Caco-2 (cell line): ENCODE data around the gene MRO. TPM values are rescaled to one million over a fixed set of nuclear protein-coding genes. Genes with fewer than 3 reads are reported as not detected.

ENCODE experiments used
- BruUV-seq: library from RNA; stranded (reverse); fragments of 400-500 nt; replicated peaks from 2 replicates; lab custom pipeline; 2021; lab: Mats Ljungman, UMichigan
- CTCF ChIA-PET: fragments of 300-600 bp; sonication (Branson Sonifier 250); formaldehyde crosslinking; loops from one replicate; lab custom pipeline; 2022; ENCODE audit warnings: antibody characterized with exemption; lab: Charles Lee
- POLR2A ChIA-PET: fragments of 300-600 bp; sonication (Branson Sonifier 250); formaldehyde crosslinking; loops from one replicate; lab custom pipeline; 2022; ENCODE audit warnings: antibody characterized with exemption; lab: Charles Lee
- DNase-seq, 2 experiments: peaks; one replicate each; pipeline versions ENCODE4 v3.0.0 to v3.0.0-alpha.2; 2020 to 2022
- H3K27me3 ChIP-seq: replicated peaks from 2 replicates; pipeline ENCODE4 v1.6.0; 2011; ENCODE audit warnings: low read length; ENCODE audit not compliant: control insufficient read depth, insufficient read depth
- H3K36me3 ChIP-seq: 2 replicates; pipeline ENCODE4 v1.5.1; 2011; ENCODE audit warnings: low read length; ENCODE audit not compliant: control insufficient read depth, insufficient read depth
- H3K4me1 ChIP-seq: fragments of 250-450 bp; sonication (Bioruptor Pico); 2 replicates; pipeline ENCODE4 v1.5.1; 2020; ENCODE audit warnings: mild to moderate bottlenecking
- H3K4me3 ChIP-seq: 2 replicates; pipeline ENCODE4 v1.5.1; 2011; ENCODE audit warnings: low read depth, mild to moderate bottlenecking, control low read depth, low read length
- H3K9me3 ChIP-seq: fragments of 250-450 bp; sonication (Bioruptor Pico); 2 replicates; pipeline ENCODE4 v1.5.1; 2020; ENCODE audit warnings: mild to moderate bottlenecking, moderate library complexity
- H3K27ac Mint-ChIP-seq: one replicate; pipeline ENCODE4 v1.8.0; 2022; ENCODE audit warnings: mixed read lengths; ENCODE audit not compliant: unreplicated experiment
- H3K27me3 Mint-ChIP-seq: one replicate; pipeline ENCODE4 v1.8.0; 2022; ENCODE audit warnings: mixed read lengths; ENCODE audit not compliant: insufficient read depth, unreplicated experiment
- H3K36me3 Mint-ChIP-seq: one replicate; pipeline ENCODE4 v1.8.0; 2022; ENCODE audit warnings: mild to moderate bottlenecking, mixed read lengths; ENCODE audit not compliant: insufficient read depth, unreplicated experiment
- H3K4me1 Mint-ChIP-seq: one replicate; pipeline ENCODE4 v1.8.0; 2022; ENCODE audit warnings: low read depth, mixed read lengths; ENCODE audit not compliant: unreplicated experiment
- H3K4me3 Mint-ChIP-seq: one replicate; pipeline ENCODE4 v1.8.0; 2022; ENCODE audit warnings: mild to moderate bottlenecking, moderate library complexity, mixed read lengths; ENCODE audit not compliant: unreplicated experiment
- H3K9me3 Mint-ChIP-seq: one replicate; pipeline ENCODE4 v1.8.0; 2022; ENCODE audit warnings: mixed read lengths; ENCODE audit not compliant: unreplicated experiment
- CTCF ChIP-seq, 2 experiments: fragments of 200-600 bp in 1 of 2; IDR thresholded peaks; 1 replicate in 1 of 2; 2 replicates in 1 of 2; pipeline versions ENCODE4 v1.5.1 to v1.8.0; 2011 to 2022; ENCODE audit warnings: antibody characterized with exemption in 1 of 2, control low read depth in 1 of 2, inconsistent platforms in 1 of 2, low read depth in 1 of 2, low read length in 1 of 2, mild to moderate bottlenecking in 1 of 2, moderate library complexity in 1 of 2; ENCODE audit not compliant: insufficient read depth in 1 of 2, severe bottlenecking in 1 of 2, unreplicated experiment in 1 of 2
- intact Hi-C: fragments of 100-400 bp; cut with micrococcal nuclease; formaldehyde crosslinking; loops from one replicate; pipeline ENCODE4 v1.10.0; 2022; ENCODE audit not compliant: unreplicated experiment
- total RNA-seq: library from RNA; stranded (reverse); gene quantifications from 2 replicates; pipeline ENCODE4 v1.2.3, GENCODE V29; 2022

The MRO gene
- total RNA-seq, 1 experiment from 2014 or later = not detected

DNA sequence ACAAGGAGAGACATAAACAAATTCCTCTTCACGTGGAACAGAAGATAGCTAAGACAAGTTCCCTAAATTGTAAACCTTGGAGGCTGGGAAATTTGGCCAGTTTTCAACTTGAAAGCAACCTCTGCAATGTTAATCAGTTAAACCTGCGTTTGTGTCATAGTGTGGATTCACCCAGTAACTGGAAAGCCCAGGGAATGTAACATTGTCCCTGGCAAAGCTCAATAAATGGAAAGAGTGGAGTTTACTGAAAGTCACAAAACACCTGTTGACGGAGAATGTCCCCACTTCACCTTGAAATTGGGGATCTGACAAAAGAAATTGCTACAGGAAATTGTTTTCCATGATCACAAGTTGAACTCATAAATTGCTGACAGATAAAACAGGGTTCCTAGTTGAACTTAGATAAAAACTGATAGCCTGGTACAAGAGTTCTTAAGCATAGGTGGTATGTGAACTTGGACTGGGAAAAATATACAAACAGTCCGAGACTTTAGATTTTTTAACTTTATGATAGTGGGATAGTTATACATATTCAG, 44.1 kb upstream of the MRO start:
- CTCF ChIA-PET = no interaction called here
- Mint-ChIP-seq H3K9me3 (no peaks in the 10 kb centered on the region), H3K4me3 (no peak overlapping the region), H3K27me3 (no peaks in the 10 kb centered on the region), H3K4me1 (no peaks in the 10 kb centered on the region), H3K36me3 (no peaks in the 10 kb centered on the region), H3K27ac (no peak overlapping the region)
- Histone ChIP-seq H3K4me3 (no peak overlapping the region), H3K36me3 (no peaks in the 10 kb centered on the region), H3K9me3 (no peaks in the 10 kb centered on the region), H3K27me3 (no peaks in the 10 kb centered on the region), H3K4me1 (no peaks in the 10 kb centered on the region)
- no TSS peak for BruUV-seq
- DNase-seq = no peak
- POLR2A ChIA-PET = no interaction called here
- no peak for TF ChIP-seq CTCF (IDR thresholded peaks at IDR 0.05; ENCODE audit: insufficient read depth in 1 of 2, low read depth in 1 of 2, low read length in 1 of 2, severe bottlenecking in 1 of 2, unreplicated experiment in 1 of 2)
- intact Hi-C loops = no loop called here

DNA sequence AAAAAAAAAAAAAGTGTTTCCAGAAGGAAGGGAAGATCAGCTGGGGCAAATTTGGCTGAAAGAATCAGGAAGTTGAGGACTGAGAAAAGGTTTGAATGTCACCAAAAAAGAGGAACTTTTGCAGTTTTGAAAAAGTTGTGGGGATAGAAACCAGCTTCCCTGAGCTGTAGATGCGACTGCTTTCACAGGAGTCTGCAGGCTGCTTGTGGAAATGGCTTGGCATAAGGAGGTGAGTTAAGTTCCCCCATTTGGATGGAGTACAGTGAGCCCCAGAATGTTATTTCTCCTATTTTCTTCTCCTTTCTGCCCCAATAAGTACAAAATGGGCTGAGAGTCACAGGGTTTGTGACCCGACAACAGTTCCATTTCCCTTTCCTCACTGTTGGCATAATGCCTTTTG, 42.6 kb upstream of the MRO start:
- CTCF ChIA-PET = interaction anchor here (0.7 kb wide), 1 partner anchor 18 kb away, joined by 4 read pairs; no protein-coding TSS in a partner anchor
- POLR2A ChIA-PET = interaction anchor here (0.5 kb wide), 1 partner anchor 32 kb away, joined by 6 read pairs; no protein-coding TSS in a partner anchor

DNA sequence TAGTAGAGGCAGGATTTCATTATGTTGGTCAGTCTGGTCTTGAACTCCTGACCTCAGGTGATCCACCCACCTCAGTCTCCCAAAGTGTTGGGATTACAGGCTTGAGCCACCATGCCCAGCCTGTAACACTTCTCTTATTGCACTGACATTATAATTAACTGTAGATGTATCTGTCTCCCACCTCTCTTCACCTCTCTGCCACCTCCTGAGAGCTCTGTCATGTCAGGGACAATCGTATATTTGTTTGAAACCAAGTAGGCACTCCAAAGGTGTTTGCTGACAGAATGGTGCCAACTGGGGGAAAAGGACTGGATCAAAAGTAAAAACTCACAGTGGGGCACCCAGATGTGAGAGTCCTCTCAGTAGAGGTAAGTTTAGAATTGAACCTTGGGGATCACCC, 41.8 kb upstream of the MRO start:
- DNase-seq = no peak
- no peak for TF ChIP-seq CTCF (IDR thresholded peaks at IDR 0.05; ENCODE audit: insufficient read depth in 1 of 2, low read depth in 1 of 2, low read length in 1 of 2, severe bottlenecking in 1 of 2, unreplicated experiment in 1 of 2)
- no TSS peak for BruUV-seq
- H3K27me3 ChIP-seq = no peaks in the 10 kb centered on the region
- no peak overlapping the region for H3K4me3 ChIP-seq
- H3K4me1 ChIP-seq = no peaks in the 10 kb centered on the region
- H3K36me3 ChIP-seq = no peaks in the 10 kb centered on the region
- Mint-ChIP-seq H3K36me3 (no peaks in the 10 kb centered on the region), H3K27ac (no peak overlapping the region), H3K4me3 (no peak overlapping the region), H3K9me3 (no peaks in the 10 kb centered on the region), H3K27me3 (peaks cover 2% of the 10 kb centered on the region), H3K4me1 (no peaks in the 10 kb centered on the region)
- POLR2A ChIA-PET = no interaction called here
- no peaks in the 10 kb centered on the region for H3K9me3 ChIP-seq
- intact Hi-C loops = no loop called here
- CTCF ChIA-PET = no interaction called here

More for the DNA sequence above, 42.6 kb upstream of the MRO start:
- BruUV-seq = no TSS peak
- intact Hi-C loops = no loop called here
- no peak for TF ChIP-seq CTCF (IDR thresholded peaks at IDR 0.05; ENCODE audit: insufficient read depth in 1 of 2, low read depth in 1 of 2, low read length in 1 of 2, severe bottlenecking in 1 of 2, unreplicated experiment in 1 of 2)
- Histone ChIP-seq H3K36me3 (no peaks in the 10 kb centered on the region), H3K4me1 (no peaks in the 10 kb centered on the region), H3K27me3 (no peaks in the 10 kb centered on the region), H3K4me3 (no peak overlapping the region), H3K9me3 (no peaks in the 10 kb centered on the region)
- no peak overlapping the region for H3K27ac Mint-ChIP-seq
- no peaks in the 10 kb centered on the region for H3K9me3 Mint-ChIP-seq
- no peaks in the 10 kb centered on the region for H3K4me1 Mint-ChIP-seq
- H3K36me3 Mint-ChIP-seq = no peaks in the 10 kb centered on the region
- no peak overlapping the region for H3K4me3 Mint-ChIP-seq
- DNase-seq = no peak
- H3K27me3 Mint-ChIP-seq = peaks cover 2% of the 10 kb centered on the region
